ENCODE data around the gene EMC1. TPM values are rescaled to one million over a fixed set of nuclear protein-coding genes. Genes with fewer than 3 reads are reported as not detected.

Gene EMC1
- total and polyA plus RNA-seq, 7 experiments from 2014 or later = 18.6 to 43.7 (median 34.0) TPM

DNA sequence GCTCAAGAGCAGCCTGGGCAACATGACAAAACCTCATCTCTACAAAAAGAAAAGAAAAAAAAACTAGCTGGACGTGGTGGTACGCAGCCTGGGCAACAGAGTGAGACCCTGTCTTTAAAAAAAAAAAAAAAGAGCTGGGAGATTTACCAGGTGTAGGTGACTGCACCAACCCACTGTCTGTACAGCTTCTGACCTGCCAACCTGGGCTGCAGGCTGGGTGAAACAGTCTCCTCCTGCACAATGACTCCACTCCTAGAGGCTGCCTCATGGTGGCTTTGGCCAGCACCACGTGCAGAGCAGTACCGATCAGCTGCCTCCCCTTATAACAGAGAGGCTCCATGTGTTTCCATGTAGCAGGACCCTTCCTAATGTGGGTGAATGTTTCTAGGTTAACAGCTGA is 4.0 kb upstream of the EMC1 start:
- intact Hi-C loops (cut with micrococcal nuclease) = no loop called here
- no peaks in the 10 kb centered on the region for H3K9me3 ChIP-seq (ENCODE audit: control insufficient read depth in 2 of 3, low read length in 3 of 3)
- H3K4me3 Mint-ChIP-seq = no peak overlapping the region
- peak overlapping the region in 1 of 9 donors; percentile 23 for H3K27ac Mint-ChIP-seq
- H3K9me3 Mint-ChIP-seq = peaks cover 0 to 1% (median 0%) of the 10 kb centered on the region in 11 donors
- no peak for ATAC-seq
- no peaks in the 10 kb centered on the region for H3K27me3 ChIP-seq (ENCODE audit: control insufficient read depth in 2 of 2, insufficient read depth in 2 of 2, low read length in 2 of 2)
- peaks cover 0 to 19% (median 4%) of the 10 kb centered on the region in 5 donors for H3K36me3 Mint-ChIP-seq
- no peaks in the 10 kb centered on the region for H3K27me3 Mint-ChIP-seq
- peaks cover 0 to 68% (median 0%) of the 10 kb centered on the region in 3 experiments for H3K36me3 ChIP-seq (ENCODE audit: control insufficient read depth in 2 of 3, insufficient read depth in 3 of 3, low read length in 3 of 3)
- H3K4me1 ChIP-seq (ENCODE audit: control insufficient read depth in 2 of 2, insufficient read depth in 2 of 2, low read length in 2 of 2) = peaks cover 25 to 28% of the 10 kb centered on the region in 2 donors
- H3K4me3 ChIP-seq (ENCODE audit: low read length) = no peak overlapping the region
- ChIA-PET POLR2A (no interaction called here), CTCF (no interaction called here)
- H3K4me1 Mint-ChIP-seq = peaks cover 15 to 38% (median 31%) of the 10 kb centered on the region in 7 donors
- DNase-seq = no peak
- no peak overlapping the region for H3K27ac ChIP-seq (ENCODE audit: low read depth, low read length)

DNA sequence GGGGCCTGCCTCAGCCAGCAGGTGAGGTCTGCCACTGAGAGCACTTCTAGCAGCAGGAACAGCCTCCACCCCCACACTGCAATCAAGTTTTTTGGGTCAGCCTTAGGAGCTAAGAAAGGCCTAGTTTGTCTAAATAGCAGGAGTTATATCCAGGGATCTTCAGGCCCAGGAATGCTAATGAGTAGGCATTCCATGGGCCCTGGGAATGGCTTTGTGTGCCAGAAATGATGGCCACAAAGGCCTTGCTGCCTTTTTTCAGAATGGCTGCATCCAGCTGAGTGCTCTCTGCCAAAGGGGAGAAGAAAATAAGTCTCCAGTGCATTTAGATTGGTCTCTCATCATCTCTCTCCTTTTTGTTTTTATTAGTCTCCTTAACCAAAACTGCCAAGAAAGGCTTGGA is 3.1 kb upstream of the EMC1 start:
- Mint-ChIP-seq H3K27me3 (no peaks in the 10 kb centered on the region), H3K9me3 (peaks cover 0 to 1% (median 0%) of the 10 kb centered on the region in 11 donors), H3K27ac (peak overlapping the region in 1 of 9 donors; percentile 91), H3K4me3 (no peak overlapping the region), H3K4me1 (peaks cover 20 to 46% (median 34%) of the 10 kb centered on the region in 7 donors), H3K36me3 (peaks cover 0 to 14% (median 0%) of the 10 kb centered on the region in 5 donors)
- Histone ChIP-seq H3K36me3 (ENCODE audit: control insufficient read depth in 2 of 3, insufficient read depth in 3 of 3, low read length in 3 of 3) (peaks cover 0 to 59% (median 0%) of the 10 kb centered on the region in 3 experiments), H3K27me3 (ENCODE audit: control insufficient read depth in 2 of 2, insufficient read depth in 2 of 2, low read length in 2 of 2) (no peaks in the 10 kb centered on the region), H3K4me3 (ENCODE audit: low read length) (no peak overlapping the region), H3K27ac (ENCODE audit: low read depth, low read length) (no peak overlapping the region), H3K4me1 (ENCODE audit: control insufficient read depth in 2 of 2, insufficient read depth in 2 of 2, low read length in 2 of 2) (peaks cover 26 to 30% of the 10 kb centered on the region in 2 donors), H3K9me3 (ENCODE audit: control insufficient read depth in 2 of 3, low read length in 3 of 3) (no peaks in the 10 kb centered on the region)
- DNase-seq (no peak), ATAC-seq (no peak)
- intact Hi-C loops (cut with micrococcal nuclease) = no loop called here
- ChIA-PET POLR2A (no interaction called here), CTCF (interaction anchor here (0.6 to 1.4 kb wide), 2 partner anchors 17 to 125 kb away, joined by 3 read pairs; no protein-coding TSS in a partner anchor)

DNA sequence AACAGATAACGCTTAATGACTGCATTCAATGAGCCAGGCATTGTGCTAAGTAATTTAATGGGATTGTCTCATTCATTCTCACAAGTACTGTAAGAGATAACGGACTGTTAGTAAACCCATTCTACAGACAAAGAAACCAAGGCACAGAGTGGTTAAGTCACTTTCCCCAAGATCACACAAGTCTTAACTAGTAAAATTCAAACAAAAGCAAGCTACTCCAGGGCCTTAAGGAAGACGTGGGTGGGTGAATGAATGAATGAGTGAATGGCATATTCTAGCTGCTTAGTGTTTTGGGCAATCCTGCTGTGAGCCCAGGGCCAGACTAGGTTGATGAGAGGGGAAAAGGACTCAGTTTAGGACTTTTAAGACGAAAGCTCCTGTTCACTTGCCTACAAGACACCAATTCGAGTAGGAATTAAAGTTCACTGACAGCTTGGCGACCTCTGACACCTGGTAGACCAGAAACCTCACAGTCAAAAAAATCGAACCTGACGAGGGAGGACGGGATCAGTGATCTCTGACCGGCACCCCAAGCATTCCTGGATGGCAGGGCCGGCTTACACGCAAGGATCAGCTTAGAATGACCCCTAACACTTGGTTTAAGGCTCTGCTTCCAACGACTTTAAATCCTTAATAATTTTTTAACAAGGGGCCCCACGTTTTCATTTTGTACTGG is 557 bp downstream of the EMC1 start:
- H3K4me3 ChIP-seq (ENCODE audit: low read length) = peak overlapping the region; percentile 92
- H3K27ac ChIP-seq (ENCODE audit: low read depth, low read length) = peak overlapping the region; percentile 91
- H3K4me1 Mint-ChIP-seq = peaks cover 20 to 46% (median 29%) of the 10 kb centered on the region in 7 donors
- ChIA-PET CTCF (interaction anchor here (1.2 kb wide), 1 partner anchor 366 kb away, joined by 3 read pairs; no protein-coding TSS in a partner anchor), POLR2A (interaction anchor here (0.8 to 1.6 kb wide), 7 partner anchors 10 to 347 kb away, joined by 3 to 7 read pairs (median 3); partner anchors contain the start of gene UBR4)
- no peaks in the 10 kb centered on the region for H3K9me3 ChIP-seq (ENCODE audit: control insufficient read depth in 2 of 3, low read length in 3 of 3)
- peaks cover 26 to 30% of the 10 kb centered on the region in 2 donors for H3K4me1 ChIP-seq (ENCODE audit: control insufficient read depth in 2 of 2, insufficient read depth in 2 of 2, low read length in 2 of 2)
- peaks cover 0 to 1% (median 0%) of the 10 kb centered on the region in 11 donors for H3K9me3 Mint-ChIP-seq
- H3K4me3 Mint-ChIP-seq = peak overlapping the region; percentile 91 to 98 (median 96)
- H3K27me3 ChIP-seq (ENCODE audit: control insufficient read depth in 2 of 2, insufficient read depth in 2 of 2, low read length in 2 of 2) = no peaks in the 10 kb centered on the region
- no peaks in the 10 kb centered on the region for H3K27me3 Mint-ChIP-seq
- H3K36me3 ChIP-seq (ENCODE audit: control insufficient read depth in 2 of 3, insufficient read depth in 3 of 3, low read length in 3 of 3) = peaks cover 0 to 23% (median 0%) of the 10 kb centered on the region in 3 experiments
- H3K27ac Mint-ChIP-seq = peak overlapping the region; percentile 91 to 97 (median 95)
- peaks cover 0 to 2% (median 0%) of the 10 kb centered on the region in 5 donors for H3K36me3 Mint-ChIP-seq
- ATAC-seq (no peak), DNase-seq (no peak)
- intact Hi-C loops (cut with micrococcal nuclease) = loop anchor here (1.0 to 2.0 kb wide), 11 partner anchors 9 to 550 kb away; partner anchors contain the start of genes UBR4 (in 2 of the 2), AKR7A2 (in 1 of the 2), ALDH4A1 (in 1 of the 2) and CAPZB (in 1 of the 2)

DNA sequence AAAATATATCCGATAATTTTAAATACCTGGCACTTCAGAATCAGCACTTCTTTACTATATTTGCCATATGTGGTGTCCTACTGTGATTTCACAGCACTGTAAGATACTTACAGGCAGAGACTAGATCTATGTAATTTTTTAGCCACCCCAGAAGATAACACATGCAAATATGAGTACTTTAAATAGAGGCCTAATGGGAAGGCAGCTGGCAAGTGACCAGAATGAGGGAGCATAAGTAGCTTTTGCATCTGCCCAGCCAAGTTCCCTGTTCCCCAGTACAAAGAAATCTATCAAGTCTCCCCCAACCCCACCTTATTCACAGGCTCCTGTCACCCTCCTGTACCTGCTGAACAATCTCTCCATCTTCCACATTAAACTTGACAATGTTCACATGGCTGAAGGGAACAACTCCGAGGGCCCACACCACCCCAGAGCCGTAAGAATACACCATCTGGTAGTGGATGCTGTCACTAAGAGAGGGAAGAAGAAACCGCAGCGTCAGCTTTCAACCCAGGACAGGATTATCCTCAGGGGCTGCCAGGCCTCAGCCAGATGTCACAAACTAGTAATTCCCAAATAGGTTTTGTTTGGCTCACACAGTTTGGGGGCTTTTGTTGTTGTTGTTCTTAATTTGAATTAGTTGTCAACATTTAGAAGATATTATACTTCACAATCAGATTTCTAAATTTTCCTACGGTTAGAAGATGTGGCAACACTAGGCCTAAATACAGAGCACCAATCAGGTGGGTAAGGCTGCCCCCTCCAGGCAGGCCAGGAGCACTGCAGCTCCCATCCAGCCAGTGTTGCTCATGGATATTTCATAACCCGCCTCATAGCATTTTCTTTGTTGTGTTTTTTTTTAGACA is 10.4 kb downstream of the EMC1 start:
- Mint-ChIP-seq H3K27ac (peak overlapping the region in 5 of 9 donors; percentile 28 to 62 (median 56)), H3K4me3 (no peak overlapping the region), H3K36me3 (peaks cover 0 to 65% (median 15%) of the 10 kb centered on the region in 5 donors), H3K9me3 (no peaks in the 10 kb centered on the region), H3K27me3 (no peaks in the 10 kb centered on the region), H3K4me1 (peaks cover 0 to 4% (median 0%) of the 10 kb centered on the region in 7 donors)
- ChIA-PET CTCF (interaction anchor here (0.6 to 2.9 kb wide), 6 partner anchors 57 to 357 kb away, joined by 3 to 15 read pairs (median 4); no protein-coding TSS in a partner anchor), POLR2A (interaction anchor here (0.6 to 1.5 kb wide), 5 partner anchors 9 to 121 kb away, joined by 3 to 4 read pairs (median 3); partner anchors contain the start of genes EMC1 and MRTO4)
- no peaks in the 10 kb centered on the region for H3K27me3 ChIP-seq (ENCODE audit: control insufficient read depth in 2 of 2, insufficient read depth in 2 of 2, low read length in 2 of 2)
- H3K36me3 ChIP-seq (ENCODE audit: control insufficient read depth in 2 of 3, insufficient read depth in 3 of 3, low read length in 3 of 3) = peaks cover 31 to 83% (median 34%) of the 10 kb centered on the region in 3 experiments
- no peaks in the 10 kb centered on the region for H3K4me1 ChIP-seq (ENCODE audit: control insufficient read depth in 2 of 2, insufficient read depth in 2 of 2, low read length in 2 of 2)
- H3K27ac ChIP-seq (ENCODE audit: low read depth, low read length) = peak overlapping the region; percentile 36
- H3K9me3 ChIP-seq (ENCODE audit: control insufficient read depth in 2 of 3, low read length in 3 of 3) = no peaks in the 10 kb centered on the region
- H3K4me3 ChIP-seq (ENCODE audit: low read length) = no peak overlapping the region
- peak; percentile 100 for ATAC-seq
- intact Hi-C loops (cut with micrococcal nuclease) = loop anchor here (1.0 to 5.0 kb wide), 6 partner anchors 10 to 412 kb away; partner anchors contain the start of genes ALDH4A1 (in 1 of the 2), EMC1 (in 1 of the 2) and MRTO4 (in 1 of the 2)
- peak; percentile 36 to 79 (median 68) for DNase-seq

DNA sequence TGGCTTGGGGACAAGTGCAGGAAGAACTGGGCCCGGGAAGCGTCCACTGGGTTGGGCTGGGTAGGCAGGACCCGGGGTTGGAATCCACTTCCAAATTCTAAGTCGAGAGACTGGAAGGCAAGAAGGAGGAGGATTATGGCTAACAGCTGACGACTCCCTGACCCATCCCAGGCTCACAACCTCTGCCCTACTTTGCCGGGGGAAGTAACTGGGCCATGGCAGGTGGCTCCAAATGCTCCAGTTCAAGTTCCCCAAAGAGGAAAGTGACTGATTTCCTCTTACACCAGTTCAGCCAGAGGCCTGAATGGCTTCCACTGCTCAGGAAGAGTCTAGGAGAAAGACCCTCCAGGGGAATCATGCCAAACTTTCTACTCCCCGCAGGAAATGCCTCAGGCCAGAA is 11.4 kb downstream of the EMC1 start:
- H3K4me3 ChIP-seq (ENCODE audit: low read length) = no peak overlapping the region
- intact Hi-C loops (cut with micrococcal nuclease) = loop anchor here in 1 of 2 donors (5.0 kb wide), 2 partner anchors 118 to 338 kb away; partner anchors contain the start of gene ALDH4A1
- CTCF ChIA-PET = interaction anchor here (1.6 to 2.9 kb wide), 3 partner anchors 60 to 356 kb away, joined by 7 to 15 read pairs (median 8); no protein-coding TSS in a partner anchor

DNA sequence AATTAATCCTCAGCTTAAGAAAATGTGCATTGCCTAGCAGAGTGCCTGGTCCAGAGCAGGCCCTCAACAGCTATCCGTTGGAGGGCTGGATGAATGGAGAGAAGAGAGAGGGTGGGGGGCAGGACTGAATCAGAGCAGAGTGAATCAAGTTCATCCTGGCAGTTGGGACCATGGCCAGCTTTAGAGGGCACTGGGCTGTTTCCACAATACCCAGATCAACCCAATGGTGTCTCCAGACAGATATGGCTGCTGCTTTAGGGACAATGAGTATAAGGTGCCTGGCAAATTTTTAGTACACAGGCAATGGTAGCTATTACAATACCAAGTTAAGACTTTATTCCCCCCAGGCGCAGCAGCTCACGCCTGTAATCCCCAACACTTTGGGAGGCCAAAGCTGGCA is 17.1 kb downstream of the EMC1 start:
- Mint-ChIP-seq H3K27ac (no peak overlapping the region), H3K4me1 (no peaks in the 10 kb centered on the region), H3K4me3 (no peak overlapping the region), H3K36me3 (peaks cover 7 to 50% (median 15%) of the 10 kb centered on the region in 5 donors), H3K27me3 (no peaks in the 10 kb centered on the region), H3K9me3 (no peaks in the 10 kb centered on the region)
- Histone ChIP-seq H3K4me3 (ENCODE audit: low read length) (no peak overlapping the region), H3K27me3 (ENCODE audit: control insufficient read depth in 2 of 2, insufficient read depth in 2 of 2, low read length in 2 of 2) (no peaks in the 10 kb centered on the region), H3K27ac (ENCODE audit: low read depth, low read length) (no peak overlapping the region), H3K9me3 (ENCODE audit: control insufficient read depth in 2 of 3, low read length in 3 of 3) (no peaks in the 10 kb centered on the region), H3K36me3 (ENCODE audit: control insufficient read depth in 2 of 3, insufficient read depth in 3 of 3, low read length in 3 of 3) (peaks cover 25 to 86% (median 33%) of the 10 kb centered on the region in 3 experiments), H3K4me1 (ENCODE audit: control insufficient read depth in 2 of 2, insufficient read depth in 2 of 2, low read length in 2 of 2) (no peaks in the 10 kb centered on the region)
- DNase-seq = no peak
- CTCF ChIA-PET = interaction anchor here (0.9 kb wide), 1 partner anchor 107 kb away, joined by 3 read pairs; no protein-coding TSS in a partner anchor
- ATAC-seq = no peak
- intact Hi-C loops (cut with micrococcal nuclease) = no loop called here
- POLR2A ChIA-PET = interaction anchor here (1.1 kb wide), 1 partner anchor 23 kb away, joined by 4 read pairs; no protein-coding TSS in a partner anchor

More for the DNA sequence above, 11.4 kb downstream of the EMC1 start:
- H3K9me3 Mint-ChIP-seq = no peaks in the 10 kb centered on the region
- Histone ChIP-seq H3K27ac (ENCODE audit: low read depth, low read length) (no peak overlapping the region), H3K9me3 (ENCODE audit: control insufficient read depth in 2 of 3, low read length in 3 of 3) (no peaks in the 10 kb centered on the region), H3K4me1 (ENCODE audit: control insufficient read depth in 2 of 2, insufficient read depth in 2 of 2, low read length in 2 of 2) (no peaks in the 10 kb centered on the region), H3K27me3 (ENCODE audit: control insufficient read depth in 2 of 2, insufficient read depth in 2 of 2, low read length in 2 of 2) (no peaks in the 10 kb centered on the region), H3K36me3 (ENCODE audit: control insufficient read depth in 2 of 3, insufficient read depth in 3 of 3, low read length in 3 of 3) (peaks cover 31 to 84% (median 34%) of the 10 kb centered on the region in 3 experiments)
- POLR2A ChIA-PET = interaction anchor here (1.3 to 1.5 kb wide), 2 partner anchors 8 to 29 kb away, joined by 3 to 4 read pairs; no protein-coding TSS in a partner anchor
- no peak for DNase-seq
- H3K36me3 Mint-ChIP-seq = peaks cover 0 to 64% (median 15%) of the 10 kb centered on the region in 5 donors
- H3K27me3 Mint-ChIP-seq = no peaks in the 10 kb centered on the region
- peaks cover 0 to 4% (median 0%) of the 10 kb centered on the region in 7 donors for H3K4me1 Mint-ChIP-seq
- no peak overlapping the region for H3K4me3 Mint-ChIP-seq
- peak overlapping the region in 1 of 9 donors; percentile 59 for H3K27ac Mint-ChIP-seq
- ATAC-seq = no peak

Data from naive thymus-derived CD4-positive, alpha-beta T cell (primary cell).